Measurements from ENCODE around the gene DGKI.

- TF ChIP-seq, protein P1, sequence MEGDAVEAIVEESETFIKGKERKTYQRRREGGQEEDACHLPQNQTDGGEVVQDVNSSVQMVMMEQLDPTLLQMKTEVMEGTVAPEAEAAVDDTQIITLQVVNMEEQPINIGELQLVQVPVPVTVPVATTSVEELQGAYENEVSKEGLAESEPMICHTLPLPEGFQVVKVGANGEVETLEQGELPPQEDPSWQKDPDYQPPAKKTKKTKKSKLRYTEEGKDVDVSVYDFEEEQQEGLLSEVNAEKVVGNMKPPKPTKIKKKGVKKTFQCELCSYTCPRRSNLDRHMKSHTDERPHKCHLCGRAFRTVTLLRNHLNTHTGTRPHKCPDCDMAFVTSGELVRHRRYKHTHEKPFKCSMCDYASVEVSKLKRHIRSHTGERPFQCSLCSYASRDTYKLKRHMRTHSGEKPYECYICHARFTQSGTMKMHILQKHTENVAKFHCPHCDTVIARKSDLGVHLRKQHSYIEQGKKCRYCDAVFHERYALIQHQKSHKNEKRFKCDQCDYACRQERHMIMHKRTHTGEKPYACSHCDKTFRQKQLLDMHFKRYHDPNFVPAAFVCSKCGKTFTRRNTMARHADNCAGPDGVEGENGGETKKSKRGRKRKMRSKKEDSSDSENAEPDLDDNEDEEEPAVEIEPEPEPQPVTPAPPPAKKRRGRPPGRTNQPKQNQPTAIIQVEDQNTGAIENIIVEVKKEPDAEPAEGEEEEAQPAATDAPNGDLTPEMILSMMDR (IDR thresholded peaks at IDR 0.05) = no peak
- TF ChIP-seq POLR2A (IDR thresholded peaks at IDR 0.05) = no peak
Measured at GRCh38 chr7:137691566-137691965, 155.2 kb downstream of the DGKI start.
